HG03175 (cell line): ENCODE data around the gene IGFL2.
"Not testable (repeated sequence)": the region's sequence is repeated elsewhere in the genome, so short reads cannot be mapped to it uniquely, and the experiment has no call there.

Experiments
- ATAC-seq: cut with Tn5 transposase; IDR thresholded peaks from one replicate; pipeline ENCODE4 v1.9.1; 2021; ENCODE audit warnings: mild to moderate bottlenecking, moderate library complexity; ENCODE audit not compliant: unreplicated experiment

The IGFL2 gene

DNA sequence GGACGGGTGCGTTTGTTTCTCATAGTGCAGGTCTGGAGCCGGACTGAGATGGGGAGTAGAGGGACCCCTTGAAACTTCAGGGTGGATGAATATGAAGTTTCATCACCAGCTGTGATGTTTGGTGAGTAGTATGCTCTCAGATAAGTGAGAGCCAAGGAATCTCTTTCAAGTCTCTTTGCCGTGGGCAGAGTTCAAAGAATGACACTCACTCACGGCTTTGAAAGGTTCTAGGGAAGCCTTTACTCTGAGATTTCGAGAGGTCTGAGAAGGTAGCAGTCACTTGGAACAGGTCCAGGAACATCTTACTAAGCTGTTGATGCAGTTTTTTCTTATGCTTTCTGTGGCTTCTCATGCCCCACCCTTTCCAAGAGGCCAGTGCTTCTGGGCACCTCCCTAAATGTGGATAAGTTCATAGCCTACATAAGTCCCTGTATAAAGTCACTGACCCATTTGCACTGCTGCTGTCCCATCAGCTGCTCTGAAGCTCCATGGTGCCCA, at the start of gene IGFL2:
TSS of gene IGFL2 (plus strand) at position 448 of the 498 bp plus-strand sequence. CDS start at position 489, 41 bp downstream.
- no peak for ATAC-seq

- ATAC-seq: no peak
Measured at GRCh38 chr19:46100344-46100743, 47.7 kb upstream of the IGFL2 start.

DNA sequence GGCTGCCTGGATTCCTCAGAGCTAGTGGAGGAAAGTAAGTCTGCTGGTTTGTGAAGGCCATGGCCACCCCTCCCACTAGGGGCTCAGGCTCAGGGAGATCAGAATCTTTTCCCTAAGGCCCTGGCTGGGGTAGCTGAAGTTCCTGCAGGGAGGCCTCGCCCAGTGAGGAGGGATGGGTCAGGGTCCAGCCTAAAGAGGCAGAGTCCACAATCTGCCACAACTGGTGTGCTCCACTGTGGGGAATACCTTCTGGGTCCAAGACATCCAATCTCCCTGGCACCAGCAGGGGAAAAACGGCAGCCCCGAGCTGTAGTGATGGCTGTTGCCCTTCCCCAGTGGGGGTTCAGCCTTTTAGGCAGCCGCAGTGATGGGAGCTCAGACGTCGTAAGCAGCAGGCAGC, 46.7 kb upstream of the IGFL2 start:
- ATAC-seq: no peak

DNA sequence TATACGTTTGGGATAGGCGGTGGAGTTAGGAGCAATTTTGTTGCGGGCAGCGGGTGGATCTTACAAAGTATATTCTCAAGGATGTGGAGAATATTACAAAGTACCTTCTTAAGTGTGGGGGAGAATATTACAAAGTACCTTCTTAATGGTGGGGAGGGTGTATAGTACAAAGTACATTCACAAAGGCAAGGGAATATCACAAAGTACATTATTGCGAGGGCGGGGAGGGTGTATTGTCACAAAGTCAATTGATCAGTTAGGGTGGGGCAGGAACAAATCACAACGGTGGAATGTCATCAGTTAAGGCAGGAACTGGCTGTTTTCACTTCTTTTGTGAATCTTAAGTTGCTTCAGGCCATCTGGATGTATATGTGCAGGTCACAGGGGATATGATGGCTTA, 45.7 kb upstream of the IGFL2 start:
- ATAC-seq: not testable (repeated sequence)

DNA sequence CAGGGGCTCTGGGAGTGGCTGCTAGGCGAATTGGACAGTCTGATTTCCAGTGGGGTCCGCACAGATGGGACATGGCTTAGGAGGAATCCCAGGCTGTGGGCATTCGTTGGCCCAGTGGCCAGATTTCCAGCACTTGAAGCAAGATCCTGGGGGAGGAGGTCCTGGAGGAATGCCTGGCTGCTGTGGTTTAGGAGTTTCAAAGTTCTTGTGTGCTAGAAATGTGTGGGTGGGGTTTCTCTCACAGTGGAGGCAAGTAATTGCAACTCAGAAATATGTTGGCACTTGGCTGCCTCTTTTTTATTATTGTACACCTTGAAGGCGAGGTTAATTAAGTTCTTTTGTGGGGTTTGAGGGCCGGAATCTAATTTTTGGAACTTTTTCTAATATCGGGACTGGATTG, 40.7 kb upstream of the IGFL2 start:
- ATAC-seq: no peak

- no peak for ATAC-seq
Measured at GRCh38 chr19:46109876-46110275, 38.2 kb upstream of the IGFL2 start.

DNA sequence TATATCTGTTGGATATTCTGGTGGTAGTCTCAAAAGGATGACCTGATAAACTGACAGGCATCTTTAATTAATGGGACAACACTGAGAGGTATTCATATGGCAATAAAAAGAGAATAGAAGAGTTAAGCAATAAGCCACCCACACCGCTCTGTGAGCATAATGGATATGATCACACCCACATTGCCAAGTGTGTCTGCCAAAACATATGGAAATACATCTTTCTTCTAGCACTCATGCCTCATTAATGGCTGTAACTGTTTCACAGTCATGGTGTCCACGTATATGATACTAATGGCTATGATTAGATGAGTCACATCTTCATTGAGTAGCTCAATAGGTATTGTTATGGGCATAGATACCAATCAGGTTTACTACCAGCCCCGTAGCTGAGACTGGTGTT, 36.7 kb upstream of the IGFL2 start:
- no peak for ATAC-seq

GRCh38 chr19:46112527-46112926, 35.5 kb upstream of the IGFL2 start:
- ATAC-seq: no peak

GRCh38 chr19:46113726-46114125, 34.3 kb upstream of the IGFL2 start:
- no peak for ATAC-seq

- ATAC-seq: no peak
Measured at GRCh38 chr19:46115396-46116106, 32.5 kb upstream of the IGFL2 start.

DNA sequence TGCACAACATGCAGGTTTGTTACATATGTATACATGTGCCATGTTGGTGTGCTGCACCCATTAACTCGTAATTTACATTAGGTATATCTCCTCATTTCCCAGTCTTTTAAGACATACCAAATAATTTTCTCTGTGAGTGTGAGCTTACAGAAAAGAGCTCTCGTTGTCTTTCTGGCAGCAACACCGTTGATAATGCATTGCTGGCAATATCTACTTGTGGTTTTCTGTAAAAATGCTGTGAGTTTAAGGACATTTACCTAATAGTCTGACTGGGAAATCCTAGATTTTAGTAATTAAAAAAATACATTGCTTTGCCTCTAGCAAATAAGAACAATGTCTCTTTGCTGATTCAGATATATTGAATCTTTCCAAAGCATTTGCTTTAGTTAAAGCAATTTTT, 31.9 kb upstream of the IGFL2 start:
- no peak for ATAC-seq

DNA sequence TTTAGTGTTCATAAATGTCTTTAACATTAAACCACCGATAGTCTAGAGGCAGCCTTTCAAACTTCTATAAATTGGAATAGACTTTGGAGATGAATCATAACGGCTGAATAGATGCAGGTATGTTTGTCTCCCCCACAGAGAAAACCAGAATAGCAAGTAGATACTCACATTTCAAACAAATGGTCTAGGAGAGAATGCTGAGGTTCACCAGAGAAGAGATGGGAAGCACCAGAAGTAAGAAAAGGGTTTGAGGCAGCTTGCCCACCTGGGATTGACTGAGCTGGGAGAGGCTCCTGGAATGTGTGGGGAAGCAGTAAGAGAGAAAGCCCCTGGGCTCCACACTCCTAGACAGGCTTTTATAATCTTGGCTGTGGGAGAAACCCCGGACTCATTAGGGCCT, 29.9 kb upstream of the IGFL2 start:
- ATAC-seq: no peak

DNA sequence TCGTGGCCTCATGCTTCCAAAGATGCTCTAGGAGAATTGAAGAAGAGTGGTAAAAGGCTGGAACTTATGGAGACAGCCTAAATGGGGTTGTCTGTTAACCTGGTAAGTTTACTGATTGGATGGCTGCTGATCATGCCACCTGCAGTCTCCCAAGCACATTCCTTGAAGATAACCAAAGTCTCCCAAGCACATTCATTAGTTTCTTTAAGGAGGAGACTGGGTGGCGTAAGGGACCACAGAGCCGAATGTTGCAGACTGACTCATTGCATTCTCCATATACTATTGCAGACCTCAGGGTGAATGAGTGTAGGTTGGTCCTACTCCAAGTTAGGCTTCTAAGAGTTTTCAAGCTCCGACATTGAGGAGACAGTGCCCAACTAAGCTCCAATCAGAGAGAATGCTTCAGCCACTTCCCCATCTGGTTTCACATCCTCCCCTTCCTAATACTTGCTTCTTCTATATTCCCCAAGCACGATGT, 23.4 kb upstream of the IGFL2 start, which contains the start of gene IGFL3:
TSS of gene IGFL3 (minus strand) at position 51 of the 478 bp plus-strand sequence. CDS start at position 12, 39 bp downstream.
- no peak for ATAC-seq

DNA sequence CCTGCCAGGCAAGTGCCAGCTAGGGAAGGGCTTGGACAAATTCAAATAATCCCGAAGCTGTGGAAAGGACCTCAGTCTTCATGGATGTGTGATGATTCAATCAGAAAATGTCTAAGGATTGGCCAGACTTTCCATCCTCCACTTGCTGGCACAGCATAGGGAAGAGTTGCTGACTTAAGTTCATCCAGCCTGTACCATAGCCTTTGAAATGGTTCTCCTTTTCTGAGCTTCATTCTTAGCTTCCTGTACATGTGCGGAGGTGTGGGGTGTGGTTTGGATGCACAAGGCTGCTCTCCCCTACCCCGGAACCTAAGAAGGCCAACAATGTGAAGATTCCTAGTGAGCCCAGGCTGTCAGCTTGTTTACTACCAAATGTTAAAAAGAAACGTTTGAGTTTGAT, 22.6 kb upstream of the IGFL2 start:
- ATAC-seq: no peak

DNA sequence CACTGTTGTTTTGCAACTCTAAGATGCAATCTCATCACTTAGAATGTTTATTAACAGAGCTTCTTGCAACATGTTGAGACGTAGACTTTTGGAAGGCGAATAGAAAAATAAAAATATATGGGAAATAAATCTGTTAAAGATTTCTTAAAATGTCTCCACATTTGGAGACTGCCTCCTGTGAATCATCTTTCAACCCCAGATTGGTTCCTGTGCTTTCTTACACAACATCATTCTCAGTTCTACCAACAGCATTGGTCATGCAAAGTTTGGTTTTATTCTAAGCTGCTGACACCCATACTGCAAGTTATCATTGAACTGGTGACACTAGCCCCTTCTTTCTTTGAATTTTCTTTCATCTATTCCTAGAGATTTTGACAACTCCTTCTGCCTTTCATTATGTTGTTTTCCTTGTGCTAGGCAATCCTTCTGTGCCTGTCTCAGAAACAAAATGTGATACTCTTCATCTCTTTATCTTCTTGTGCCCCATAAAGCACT, 21.9 kb upstream of the IGFL2 start:
- no peak for ATAC-seq

DNA sequence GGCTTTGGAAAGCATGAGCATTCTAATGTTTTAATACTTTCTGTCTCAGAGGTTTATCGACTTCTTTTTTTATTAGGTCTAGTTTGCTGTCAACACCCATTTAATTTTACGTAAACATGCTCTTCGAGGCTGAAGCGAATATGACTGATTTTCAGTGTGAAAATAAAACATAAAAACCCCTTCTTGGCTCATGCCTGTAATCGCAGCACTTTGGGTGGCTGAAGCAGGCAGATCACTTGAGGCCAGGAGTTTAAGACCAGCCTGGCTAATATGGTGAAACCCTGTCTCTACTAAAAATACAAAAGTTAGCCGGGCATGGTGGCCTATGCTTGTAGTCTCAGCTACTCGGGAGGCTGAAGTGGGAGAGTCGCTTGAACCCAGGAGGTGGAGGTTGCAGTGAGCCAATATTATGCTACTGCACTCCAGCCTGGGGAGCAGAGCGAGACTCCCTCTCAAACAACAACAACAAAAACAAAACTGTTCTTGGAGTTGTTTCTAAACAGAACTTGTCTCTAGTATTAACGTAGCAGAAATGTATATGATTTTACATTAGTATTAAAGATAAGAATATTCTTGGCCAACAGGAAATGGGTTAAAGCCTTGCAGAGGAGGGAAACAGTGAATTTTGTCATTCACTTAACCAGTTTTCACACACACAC, 16.4 kb upstream of the IGFL2 start:
- ATAC-seq: no peak

- ATAC-seq: no peak
Measured at GRCh38 chr19:46132508-46133100, 15.4 kb upstream of the IGFL2 start.

DNA sequence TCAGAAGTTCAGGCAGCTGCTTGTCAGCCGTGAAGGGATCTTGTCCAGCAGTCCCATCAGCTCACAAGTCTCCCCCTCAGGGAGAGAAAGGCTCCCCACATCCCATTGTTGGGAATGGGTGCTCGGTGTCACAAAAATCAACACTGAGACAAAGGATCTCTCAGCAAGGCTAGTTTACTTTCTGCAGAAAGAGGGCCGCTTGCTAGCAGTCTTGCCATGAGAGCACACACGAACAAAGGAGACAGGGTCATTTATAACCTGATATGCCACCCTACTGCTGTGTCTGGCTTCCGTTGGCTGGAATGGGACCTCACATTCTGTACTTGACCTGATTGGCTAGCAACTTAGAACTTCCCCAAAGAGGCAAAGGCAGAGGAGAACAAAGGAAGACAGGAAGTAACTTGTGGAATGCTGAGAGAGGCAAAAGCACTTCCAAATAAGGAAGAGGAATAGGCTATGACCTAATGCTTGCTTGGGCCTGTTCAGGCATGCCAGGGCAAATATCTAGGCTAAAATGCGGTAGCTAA, 14.9 kb upstream of the IGFL2 start:
- ATAC-seq: no peak

GRCh38 chr19:46133777-46134241, 14.2 kb upstream of the IGFL2 start:
- ATAC-seq: no peak

- ATAC-seq: no peak
Measured at GRCh38 chr19:46134527-46134926, 13.5 kb upstream of the IGFL2 start.

DNA sequence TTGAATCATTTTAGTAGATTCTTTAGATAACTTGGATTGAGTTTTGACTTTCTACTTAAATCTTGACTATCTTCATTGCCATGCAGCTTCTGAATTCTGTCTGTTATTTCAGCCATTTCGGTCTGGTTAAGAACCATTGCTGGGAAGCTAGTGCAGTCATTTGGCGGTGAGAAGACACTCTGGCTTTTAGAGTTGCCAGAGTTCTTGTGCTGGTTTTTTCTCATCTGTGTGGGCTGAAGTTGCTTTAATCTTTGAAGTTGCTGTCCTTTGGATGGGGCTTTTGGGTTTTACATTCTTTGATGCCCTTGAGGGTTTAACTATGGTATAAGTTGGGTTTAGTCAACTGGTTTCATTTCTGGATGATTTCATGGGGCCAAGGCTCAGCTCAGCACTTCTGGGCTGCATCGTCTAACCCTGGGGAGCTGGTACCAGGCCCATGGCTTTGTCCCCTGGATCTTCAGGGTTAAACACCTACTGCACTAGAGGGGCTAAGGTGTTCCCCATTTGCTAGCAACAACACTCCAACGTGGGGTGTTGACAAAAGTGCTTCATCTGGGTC, 10.0 kb upstream of the IGFL2 start:
- ATAC-seq: no peak
